ENCODE measurements around the gene RRN3. TPM values are rescaled to one million over a fixed set of nuclear protein-coding genes. Genes with fewer than 3 reads are reported as not detected.
A peak's percentile ranks its signal among the peaks of the same experiment; 100 is the strongest.

RRN3 gene
- total RNA-seq, 1 experiment from 2014 or later: 57.7 TPM

DNA sequence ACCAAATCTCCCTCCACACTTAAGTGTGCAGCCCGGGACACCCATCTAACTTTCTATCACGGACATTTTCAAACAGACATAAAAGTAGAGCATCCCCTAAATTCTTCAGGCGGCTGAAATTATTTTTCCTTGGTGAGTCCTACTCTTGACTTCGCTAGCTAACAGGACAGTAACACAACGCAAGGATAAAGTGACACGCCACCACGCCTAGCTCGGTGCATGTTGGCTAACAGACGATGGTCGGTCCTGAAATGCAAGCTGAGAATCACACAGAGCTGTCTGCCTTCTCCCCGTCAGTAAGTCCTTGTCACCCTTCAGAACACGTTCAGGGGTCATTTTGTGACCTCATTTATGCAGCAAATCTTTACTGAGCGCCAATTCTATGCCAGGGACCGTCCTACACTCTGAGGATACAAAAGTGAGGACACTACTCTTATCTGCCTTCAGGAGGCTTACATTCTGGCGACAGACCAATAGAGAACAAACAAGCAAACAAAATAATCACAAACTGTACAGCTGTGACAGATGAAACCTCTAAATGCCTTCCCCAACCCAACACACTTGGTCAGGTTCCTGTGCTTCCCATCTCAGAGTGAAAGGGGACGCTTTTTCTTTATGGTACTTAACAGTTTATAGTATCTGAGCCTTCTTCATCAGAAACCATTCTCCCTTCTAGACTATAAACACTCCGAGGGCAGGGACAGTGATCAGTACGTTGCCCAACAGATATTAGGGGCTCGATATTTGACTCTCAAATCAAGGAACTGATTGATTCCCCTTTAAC lies 39.5 kb downstream of the RRN3 start:
- H3K4me3 ChIP-seq (replicated peaks in 1 of 2; ENCODE audit: low read depth in 1 of 2, low read length in 2 of 2): peak overlapping the region; percentile 70 to 86
- RAD21 ChIA-PET (ENCODE audit: low non-redundant PET in 1 of 2, low total read pairs in 2 of 2, uncharacterized antibody in 2 of 2, unreplicated experiment in 2 of 2): no interaction called here
- DNase-seq (ENCODE audit: low read depth, low spot score): no peak
- ATAC-seq: no peak
- peaks cover 7% of the 10 kb centered on the region in 2 experiments; a peak in 3 of 4 replicates for H3K36me3 ChIP-seq (ENCODE audit: control insufficient read depth in 1 of 2, insufficient read depth in 2 of 2, low read length in 2 of 2)
- peak overlapping the region; percentile 65 for H3K9ac ChIP-seq (ENCODE audit: low read length)
- TF ChIP-seq, protein P1, sequence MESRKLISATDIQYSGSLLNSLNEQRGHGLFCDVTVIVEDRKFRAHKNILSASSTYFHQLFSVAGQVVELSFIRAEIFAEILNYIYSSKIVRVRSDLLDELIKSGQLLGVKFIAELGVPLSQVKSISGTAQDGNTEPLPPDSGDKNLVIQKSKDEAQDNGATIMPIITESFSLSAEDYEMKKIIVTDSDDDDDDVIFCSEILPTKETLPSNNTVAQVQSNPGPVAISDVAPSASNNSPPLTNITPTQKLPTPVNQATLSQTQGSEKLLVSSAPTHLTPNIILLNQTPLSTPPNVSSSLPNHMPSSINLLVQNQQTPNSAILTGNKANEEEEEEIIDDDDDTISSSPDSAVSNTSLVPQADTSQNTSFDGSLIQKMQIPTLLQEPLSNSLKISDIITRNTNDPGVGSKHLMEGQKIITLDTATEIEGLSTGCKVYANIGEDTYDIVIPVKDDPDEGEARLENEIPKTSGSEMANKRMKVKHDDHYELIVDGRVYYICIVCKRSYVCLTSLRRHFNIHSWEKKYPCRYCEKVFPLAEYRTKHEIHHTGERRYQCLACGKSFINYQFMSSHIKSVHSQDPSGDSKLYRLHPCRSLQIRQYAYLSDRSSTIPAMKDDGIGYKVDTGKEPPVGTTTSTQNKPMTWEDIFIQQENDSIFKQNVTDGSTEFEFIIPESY (IDR thresholded peaks at IDR 0.05; ENCODE audit: extremely low read depth, insufficient replicate concordance, low read length): no peak
- TF ChIP-seq POLR2A (IDR thresholded peaks at IDR 0.05; ENCODE audit: borderline replicate concordance, extremely low read depth, insufficient read depth, insufficient read length): no peak
- H3K4me2 ChIP-seq (ENCODE audit: low read length): peak overlapping the region; percentile 96
- no peaks in the 10 kb centered on the region for H3K27me3 ChIP-seq (ENCODE audit: insufficient read depth, low read length)
- H4K20me1 ChIP-seq (ENCODE audit: insufficient read depth): no peaks in the 10 kb centered on the region
- H3K4me1 ChIP-seq (ENCODE audit: control insufficient read depth in 1 of 2, insufficient read depth in 2 of 2, low read length in 2 of 2): peaks cover 0 to 15% of the 10 kb centered on the region in 2 experiments; a peak in 2 of 4 replicates
- no peaks in the 10 kb centered on the region; the same call in 1 of the 2 replicates for H3K79me2 ChIP-seq (ENCODE audit: insufficient read depth, low read length)
- CTCF ChIA-PET: no interaction called here
- BruUV-seq (replicated peaks): TSS peak; percentile 52
- H3K9me2 ChIP-seq (ENCODE audit: insufficient read depth): no peaks in the 10 kb centered on the region
- POLR2A ChIA-PET: no interaction called here
- no peak overlapping the region for H2AFZ ChIP-seq (ENCODE audit: low read depth, low read length, poor library complexity, severe bottlenecking)
- intact Hi-C loops (cut with micrococcal nuclease): no loop called here
- no peak overlapping the region for H3K27ac ChIP-seq (ENCODE audit: low read depth, low read length)
- no peaks in the 10 kb centered on the region for H3K9me3 ChIP-seq (ENCODE audit: control insufficient read depth in 1 of 2, insufficient read depth in 1 of 2, low read depth in 1 of 2, low read length in 2 of 2)

DNA sequence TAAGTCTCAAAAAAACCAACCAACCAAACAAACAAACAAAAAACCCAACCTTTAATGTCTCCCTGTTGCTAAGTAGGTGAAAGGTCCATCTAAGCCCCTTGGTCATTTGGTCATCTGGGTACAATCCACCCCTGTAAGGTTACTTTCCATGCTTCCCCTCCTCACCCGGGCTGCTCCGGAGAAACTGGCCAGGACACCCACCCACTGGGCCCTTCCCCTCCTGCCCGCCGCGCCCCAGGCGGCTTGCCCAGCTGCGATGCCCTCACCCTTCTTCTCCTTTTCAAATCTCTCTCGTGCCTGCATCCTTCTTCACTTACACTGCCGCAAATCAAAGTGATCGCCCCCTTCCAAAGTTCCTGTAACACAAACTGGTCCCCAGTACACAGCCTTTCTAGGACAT lies 40.2 kb downstream of the RRN3 start:
- no peaks in the 10 kb centered on the region for H3K27me3 ChIP-seq (ENCODE audit: insufficient read depth, low read length)
- H3K9ac ChIP-seq (ENCODE audit: low read length): no peak overlapping the region
- H3K36me3 ChIP-seq (ENCODE audit: control insufficient read depth in 1 of 2, insufficient read depth in 2 of 2, low read length in 2 of 2): peaks cover under 1% of the 10 kb centered on the region in 2 experiments; a peak in 3 of 4 replicates
- no peak overlapping the region for H3K4me2 ChIP-seq (ENCODE audit: low read length)
- H3K9me2 ChIP-seq (ENCODE audit: insufficient read depth): no peaks in the 10 kb centered on the region
- RAD21 ChIA-PET (ENCODE audit: low non-redundant PET in 1 of 2, low total read pairs in 2 of 2, uncharacterized antibody in 2 of 2, unreplicated experiment in 2 of 2): no interaction called here
- peaks cover 0 to 15% of the 10 kb centered on the region in 2 experiments; a peak in 2 of 4 replicates for H3K4me1 ChIP-seq (ENCODE audit: control insufficient read depth in 1 of 2, insufficient read depth in 2 of 2, low read length in 2 of 2)
- H2AFZ ChIP-seq (ENCODE audit: low read depth, low read length, poor library complexity, severe bottlenecking): no peak overlapping the region
- ATAC-seq (no peak), DNase-seq (ENCODE audit: low read depth, low spot score) (no peak)
- no peaks in the 10 kb centered on the region for H3K9me3 ChIP-seq (ENCODE audit: control insufficient read depth in 1 of 2, insufficient read depth in 1 of 2, low read depth in 1 of 2, low read length in 2 of 2)
- no peak for TF ChIP-seq CBX3 (IDR thresholded peaks at IDR 0.05; ENCODE audit: low read depth)
- no peak for TF ChIP-seq ZNF274 (IDR thresholded peaks at IDR 0.05; ENCODE audit: low read depth, low read length)
- TF ChIP-seq POLR2A (IDR thresholded peaks at IDR 0.05; ENCODE audit: borderline replicate concordance, extremely low read depth, insufficient read depth, insufficient read length): no peak
- no peak for TF ChIP-seq SRF (IDR thresholded peaks at IDR 0.05; ENCODE audit: low read depth)
- TF ChIP-seq POLR2AphosphoS5 (IDR thresholded peaks at IDR 0.05; ENCODE audit: low read depth, low read length): no peak
- no peak for TF ChIP-seq ZFX (IDR thresholded peaks at IDR 0.05)
- TF ChIP-seq, protein P2, sequence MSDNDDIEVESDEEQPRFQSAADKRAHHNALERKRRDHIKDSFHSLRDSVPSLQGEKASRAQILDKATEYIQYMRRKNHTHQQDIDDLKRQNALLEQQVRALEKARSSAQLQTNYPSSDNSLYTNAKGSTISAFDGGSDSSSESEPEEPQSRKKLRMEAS (IDR thresholded peaks at IDR 0.05): no peak
- TF ChIP-seq YY1 (IDR thresholded peaks at IDR 0.05; ENCODE audit: extremely low read depth, insufficient replicate concordance, low read depth, low read length): no peak
- TF ChIP-seq, protein P3, sequence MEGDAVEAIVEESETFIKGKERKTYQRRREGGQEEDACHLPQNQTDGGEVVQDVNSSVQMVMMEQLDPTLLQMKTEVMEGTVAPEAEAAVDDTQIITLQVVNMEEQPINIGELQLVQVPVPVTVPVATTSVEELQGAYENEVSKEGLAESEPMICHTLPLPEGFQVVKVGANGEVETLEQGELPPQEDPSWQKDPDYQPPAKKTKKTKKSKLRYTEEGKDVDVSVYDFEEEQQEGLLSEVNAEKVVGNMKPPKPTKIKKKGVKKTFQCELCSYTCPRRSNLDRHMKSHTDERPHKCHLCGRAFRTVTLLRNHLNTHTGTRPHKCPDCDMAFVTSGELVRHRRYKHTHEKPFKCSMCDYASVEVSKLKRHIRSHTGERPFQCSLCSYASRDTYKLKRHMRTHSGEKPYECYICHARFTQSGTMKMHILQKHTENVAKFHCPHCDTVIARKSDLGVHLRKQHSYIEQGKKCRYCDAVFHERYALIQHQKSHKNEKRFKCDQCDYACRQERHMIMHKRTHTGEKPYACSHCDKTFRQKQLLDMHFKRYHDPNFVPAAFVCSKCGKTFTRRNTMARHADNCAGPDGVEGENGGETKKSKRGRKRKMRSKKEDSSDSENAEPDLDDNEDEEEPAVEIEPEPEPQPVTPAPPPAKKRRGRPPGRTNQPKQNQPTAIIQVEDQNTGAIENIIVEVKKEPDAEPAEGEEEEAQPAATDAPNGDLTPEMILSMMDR (IDR thresholded peaks at IDR 0.05 in 2 of 3, conservative IDR thresholded peaks at IDR 0.05 in 1 of 3; ENCODE audit: borderline replicate concordance in 1 of 3, insufficient read depth in 1 of 3, low read depth in 2 of 3, low read length in 2 of 3): no peak
- no peaks in the 10 kb centered on the region for H4K20me1 ChIP-seq (ENCODE audit: insufficient read depth)
- intact Hi-C loops (cut with micrococcal nuclease): no loop called here
- BruUV-seq (replicated peaks): no TSS peak
- no peak overlapping the region for H3K27ac ChIP-seq (ENCODE audit: low read depth, low read length)
- no peak overlapping the region for H3K4me3 ChIP-seq (replicated peaks in 1 of 2; ENCODE audit: low read depth in 1 of 2, low read length in 2 of 2)
- no peaks in the 10 kb centered on the region; the same call in 1 of the 2 replicates for H3K79me2 ChIP-seq (ENCODE audit: insufficient read depth, low read length)
- CTCF ChIA-PET: no interaction called here
- POLR2A ChIA-PET: no interaction called here

Measured in HCT116 (cell line).